Left lung (tissue), 10 donors: ENCODE results near the gene PLCH1. TPM values are rescaled to one million over a fixed set of nuclear protein-coding genes. Genes with fewer than 3 reads are reported as not detected.

ENCODE experiments used
- ATAC-seq: fragments of 200-7000 bp; cut with Tn5 transposase; one replicate; pipeline ENCODE4 v1.9.1; 2020; ENCODE audit warnings: moderate library complexity
- DNase-seq, 4 donors: peaks; one replicate each; pipeline ENCODE4 v3.0.0-alpha.2; 2013 to 2020
- H3K27ac ChIP-seq, 2 donors: fragments of 200-600 bp; sonication (generic) in 1 of 2; one replicate each; pipeline versions ENCODE4 v1.5.0 to v1.8.0; 2020 to 2021
- H3K27me3 ChIP-seq, 2 donors: fragments of 200-600 bp; sonication (generic) in 1 of 2; one replicate each; pipeline versions ENCODE4 v1.5.0 to v1.8.0; 2020 to 2021
- H3K36me3 ChIP-seq, 2 donors: fragments of 200-600 bp; sonication (generic) in 1 of 2; one replicate each; pipeline versions ENCODE4 v1.5.0 to v1.8.0; 2020 to 2021
- H3K4me1 ChIP-seq, 2 donors: fragments of 200-600 bp; one replicate each; pipeline ENCODE4 v1.8.0; 2021
- H3K4me3 ChIP-seq, 2 donors: fragments of 200-600 bp; sonication (generic) in 1 of 2; one replicate each; pipeline versions ENCODE4 v1.5.0 to v1.8.0; 2020 to 2021; ENCODE audit warnings: mild to moderate bottlenecking in 1 of 2
- H3K9me3 ChIP-seq, 2 donors: fragments of 200-600 bp; sonication (generic) in 1 of 2; one replicate each; pipeline versions ENCODE4 v1.5.0 to v1.8.0; 2020 to 2021
- CTCF ChIP-seq, 2 donors: fragments of 200-600 bp; sonication (generic) in 1 of 2; IDR thresholded peaks; one replicate each; pipeline versions ENCODE4 v1.5.0 to v1.8.0; 2021; ENCODE audit warnings: antibody characterized with exemption in 2 of 2
- intact Hi-C, 2 donors: fragments of 100-400 bp; cut with DNase I; formaldehyde crosslinking; loops; one replicate each; pipeline versions ENCODE4 v1.11.2 to v1.14.2; 2022
- polyA plus RNA-seq, 6 donors: library from polyadenylated mRNA; unstranded; fragments of 120-200 nt; gene quantifications; one replicate each; pipeline ENCODE4 v1.2.1, GENCODE V29; 2013; ENCODE audit not compliant: insufficient read length in 6 of 6
- total RNA-seq, 2 donors: library from RNA; stranded (reverse); fragmentation: NEBNext Ultra II Directional; extraction: Animal tissue kit (Norgen Biotek cat#: 25700); gene quantifications; one replicate each; pipeline ENCODE4 v1.2.1, GENCODE V29; 2021
- donor health status: DM: no; HTN: yes; CAD: no.
- donor health status: DM: no; HTN: no; CAD: no.

PLCH1 gene
- total and polyA plus RNA-seq, 8 donors = 8.5 to 33.8 (median 23.7) TPM

GRCh38 chr3:155367506-155367905 lies 377.4 kb downstream of the PLCH1 start:
- no peaks in the 10 kb centered on the region for H3K4me1 ChIP-seq
- intact Hi-C loops = no loop called here
- no peak overlapping the region for H3K4me3 ChIP-seq
- no peaks in the 10 kb centered on the region for H3K36me3 ChIP-seq
- DNase-seq = no peak
- no peak for ATAC-seq
- no peak overlapping the region for H3K27ac ChIP-seq
- H3K27me3 ChIP-seq = no peaks in the 10 kb centered on the region
- peaks cover 0 to 13% of the 10 kb centered on the region in 2 donors for H3K9me3 ChIP-seq
- TF ChIP-seq CTCF (IDR thresholded peaks at IDR 0.05) = no peak

- no peak for DNase-seq
- H3K27me3 ChIP-seq = no peaks in the 10 kb centered on the region
- TF ChIP-seq CTCF (IDR thresholded peaks at IDR 0.05) = no peak
- intact Hi-C loops = no loop called here
- no peak overlapping the region for H3K27ac ChIP-seq
- ATAC-seq = no peak
- H3K4me3 ChIP-seq = no peak overlapping the region
- peaks cover 0 to 13% of the 10 kb centered on the region in 2 donors for H3K9me3 ChIP-seq
- no peaks in the 10 kb centered on the region for H3K36me3 ChIP-seq
- no peaks in the 10 kb centered on the region for H3K4me1 ChIP-seq
Measured at GRCh38 chr3:155365178-155365783, 379.6 kb downstream of the PLCH1 start.

GRCh38 chr3:155364492-155364891 lies 380.4 kb downstream of the PLCH1 start:
- ATAC-seq (no peak), DNase-seq (no peak)
- Histone ChIP-seq H3K4me1 (no peaks in the 10 kb centered on the region), H3K4me3 (no peak overlapping the region), H3K9me3 (peaks cover 0 to 13% of the 10 kb centered on the region in 2 donors), H3K36me3 (no peaks in the 10 kb centered on the region), H3K27ac (no peak overlapping the region), H3K27me3 (no peaks in the 10 kb centered on the region)
- no peak for TF ChIP-seq CTCF (IDR thresholded peaks at IDR 0.05)
- intact Hi-C loops = no loop called here

GRCh38 chr3:155363690-155364070 lies 381.2 kb downstream of the PLCH1 start:
- Histone ChIP-seq H3K36me3 (no peaks in the 10 kb centered on the region), H3K4me1 (no peaks in the 10 kb centered on the region), H3K4me3 (no peak overlapping the region), H3K27ac (no peak overlapping the region), H3K9me3 (peaks cover 0 to 13% of the 10 kb centered on the region in 2 donors), H3K27me3 (no peaks in the 10 kb centered on the region)
- intact Hi-C loops = no loop called here
- no peak for TF ChIP-seq CTCF (IDR thresholded peaks at IDR 0.05)
- no peak for ATAC-seq
- DNase-seq = no peak

- peaks cover 0 to 13% of the 10 kb centered on the region in 2 donors for H3K9me3 ChIP-seq
- ATAC-seq (no peak), DNase-seq (no peak)
- intact Hi-C loops = no loop called here
- TF ChIP-seq CTCF (IDR thresholded peaks at IDR 0.05) = no peak
- H3K4me1 ChIP-seq = no peaks in the 10 kb centered on the region
- H3K36me3 ChIP-seq = no peaks in the 10 kb centered on the region
- H3K27ac ChIP-seq = no peak overlapping the region
- H3K27me3 ChIP-seq = no peaks in the 10 kb centered on the region
- H3K4me3 ChIP-seq = no peak overlapping the region
Measured at GRCh38 chr3:155362808-155363689, 381.8 kb downstream of the PLCH1 start.
